K562 (cell line): ENCODE results near the gene PUDP. TPM values are rescaled to one million over a fixed set of nuclear protein-coding genes. Genes with fewer than 3 reads are reported as not detected.

Source experiments
- ATAC-seq: fragments of 200-7000 bp; cut with Tn5 transposase; 3 replicates; pipeline ENCODE4 v1.9.1; 2020; ENCODE audit warnings: moderate library complexity
- BruUV-seq: library from RNA; stranded (reverse); fragments of 400-500 nt; replicated peaks from 2 replicates; lab custom pipeline; 2021; lab: Mats Ljungman, UMichigan
- CTCF ChIA-PET: fragments of 300-600 bp; formaldehyde crosslinking; extraction: SDS; loops from one replicate; lab custom pipeline; 2021; ENCODE audit warnings: low intra/inter-chr PET ratio; lab: Yijun Ruan, JAX
- POLR2A ChIA-PET: fragments of 300-600, 350-650 bp; sonication (Branson Sonifier 250); formaldehyde crosslinking; extraction: SDS; loops from one replicate; lab custom pipeline; 2021; ENCODE audit warnings: antibody characterized with exemption, inconsistent platforms; lab: Yijun Ruan, JAX
- DNase-seq, 4 experiments: peaks; one replicate each; pipeline versions ENCODE4 v3.0.0 to v3.0.0-alpha.2; 2011 to 2018; ENCODE audit warnings: low spot score in 3 of 4, mixed read lengths in 3 of 4; ENCODE audit errors: extremely low read depth in 1 of 4
- FAIRE-seq: peaks from 2 replicates; lab custom pipeline; 2011; peaks lifted over from hg19 to GRCh38; lab: Jason Lieb, UNC
- H2AFZ ChIP-seq: 2 replicates; pipeline ENCODE4 v1.6.0; 2011; ENCODE audit warnings: low read depth, low read length, control low read depth, inconsistent platforms
- H3K27ac ChIP-seq: fragments of 200-600 bp; 3 replicates; pipeline ENCODE4 v1.8.0; 2011; ENCODE audit warnings: low read depth, mild to moderate bottlenecking, control low read depth, inconsistent platforms, low read length, moderate library complexity, mixed read lengths; ENCODE audit errors: extremely low read depth
- H3K27me3 ChIP-seq, 2 experiments: fragments of 300-600 bp in 1 of 2; 2 replicates in 1 of 2; 3 replicates in 1 of 2; pipeline versions ENCODE4 v1.6.0 to v1.8.0; 2011; ENCODE audit warnings: inconsistent platforms in 2 of 2, low read length in 2 of 2, mild to moderate bottlenecking in 1 of 2, mixed read lengths in 1 of 2, moderate library complexity in 1 of 2; ENCODE audit not compliant: control insufficient read depth in 2 of 2, insufficient read depth in 2 of 2
- H3K36me3 ChIP-seq: fragments of 300-600 bp; 3 replicates; pipeline ENCODE4 v1.8.0; 2011; ENCODE audit warnings: mild to moderate bottlenecking, low read length, inconsistent platforms; ENCODE audit not compliant: control insufficient read depth, insufficient read depth
- H3K4me1 ChIP-seq, 2 experiments: fragments of 200-600 bp in 1 of 2; replicated peaks in 1 of 2; 2 replicates in 1 of 2; 3 replicates in 1 of 2; pipeline versions ENCODE4 v1.5.1 to v1.8.0; 2011; ENCODE audit warnings: inconsistent platforms in 2 of 2, low read length in 2 of 2, mild to moderate bottlenecking in 1 of 2, mixed read lengths in 1 of 2, moderate library complexity in 1 of 2; ENCODE audit not compliant: control insufficient read depth in 2 of 2, insufficient read depth in 2 of 2
- H3K4me2 ChIP-seq: 2 replicates; pipeline ENCODE4 v1.6.1; 2011; ENCODE audit warnings: low read length, control low read depth, inconsistent platforms, mixed read lengths; ENCODE audit not compliant: insufficient read depth
- H3K4me3 ChIP-seq: fragments of 200-600 bp; sonication (generic), shearing (Covaris generic); 2 replicates; pipeline ENCODE4 v1.5.1; 2016; ENCODE audit warnings: control low read depth, inconsistent platforms
- H3K79me2 ChIP-seq: fragments of 200-600 bp; 3 replicates; pipeline ENCODE4 v1.8.0; 2011; ENCODE audit warnings: low read length, inconsistent platforms; ENCODE audit not compliant: control insufficient read depth, insufficient read depth
- H3K9ac ChIP-seq, 2 experiments: 2 replicates each; pipeline versions ENCODE4 v1.6.0 to v1.6.1; 2011; ENCODE audit warnings: low read depth in 2 of 2, low read length in 2 of 2, control low read depth in 1 of 2, inconsistent platforms in 1 of 2, mild to moderate bottlenecking in 1 of 2, mixed read lengths in 1 of 2; ENCODE audit not compliant: insufficient read depth in 1 of 2
- H3K9me1 ChIP-seq: one replicate; pipeline ENCODE4 v1.6.0; 2011; ENCODE audit warnings: inconsistent platforms, mild to moderate bottlenecking, low read length, moderate library complexity; ENCODE audit not compliant: control insufficient read depth, insufficient read depth
- H3K9me3 ChIP-seq: replicated peaks from 2 replicates; pipeline ENCODE4 v1.5.1; 2011; ENCODE audit warnings: low read depth, low read length, inconsistent platforms; ENCODE audit not compliant: control insufficient read depth, insufficient read depth
- H4K20me1 ChIP-seq: replicated peaks from 2 replicates; pipeline ENCODE4 v1.6.1; 2011; ENCODE audit warnings: low read length, inconsistent platforms, mixed read lengths; ENCODE audit not compliant: control insufficient read depth, insufficient read depth
- CCAR2 ChIP-seq: fragments of 200-400 bp; formaldehyde crosslinking; IDR thresholded peaks from 2 replicates; pipeline ENCODE4 v1.6.1; 2017; ENCODE audit warnings: mild to moderate bottlenecking, low read depth, low read length
- FOXP1 ChIP-seq: sonication (generic); formaldehyde crosslinking; IDR thresholded peaks from 2 replicates; pipeline ENCODE4 v1.8.0; 2022; ENCODE audit warnings: mild to moderate bottlenecking, missing genetic modification reagents
- POLR2G ChIP-seq: fragments of 200-400 bp; formaldehyde crosslinking; IDR thresholded peaks from 2 replicates; pipeline ENCODE4 v1.6.1; 2017; ENCODE audit warnings: low read depth, mild to moderate bottlenecking, antibody characterized with exemption, low read length, moderate library complexity
- ZNF146 ChIP-seq: IDR thresholded peaks from one replicate; pipeline ENCODE4 v1.6.1; 2018; ENCODE audit warnings: missing compliant biosample characterization; ENCODE audit not compliant: unreplicated experiment
- ZNF175 ChIP-seq: fragments of 200-800 bp; sonication (Bioruptor generic); IDR thresholded peaks from 2 replicates; pipeline ENCODE4 v1.6.1; 2016; ENCODE audit warnings: low read depth, mild to moderate bottlenecking, missing genetic modification characterization, missing compliant biosample characterization
- WGBS: fragments of 100-300 bp; shearing (Covaris generic); methylation state at CpG from one replicate; pipeline ENCODE4 v1.1.6; 2016; ENCODE audit warnings: low coverage, mixed read lengths; ENCODE audit not compliant: insufficient coverage; ENCODE audit errors: missing lambda C conversion rate; 5-methylcytosine and 5-hydroxymethylcytosine counted together
- in situ Hi-C: fragments of 300-500 bp; cut with MboI; formaldehyde crosslinking; loops from 4 replicates; pipeline ENCODE4 v1.15.0; 2018; ENCODE audit warnings: inconsistent platforms, mixed read lengths
- intact Hi-C: fragments of 100-400 bp; cut with micrococcal nuclease; formaldehyde crosslinking; loops from 2 replicates; pipeline ENCODE4 v1.14.2; 2022
- polyA plus RNA-seq, 8 experiments: library from polyadenylated mRNA; depleted of rRNA in 4 of 8; stranded (reverse) in 5 of 8; unstranded in 3 of 8; fragments of >200 nt; fragmentation: Nextera tagmentation in 2 of 8; fragmentation: Illumina TruSeq in 1 of 8; extraction: Ambion mirVana in 2 of 8; extraction: Trizol in 1 of 8; gene quantifications; 2 replicates each; pipeline versions ENCODE4 v1.2.1 to v1.2.3, GENCODE V29; 2011 to 2014; ENCODE audit warnings: inconsistent platforms in 1 of 8, missing spikeins in 1 of 8
- total RNA-seq, 7 experiments: library from RNA; depleted of rRNA in 6 of 7; stranded (reverse); fragments of >200 nt in 6 of 7; fragmentation: Illumina TruSeq in 2 of 7; extraction: Trizol in 2 of 7; gene quantifications; 2 replicates each; pipeline versions ENCODE4 v1.2.1 to v1.2.3, GENCODE V29; 2011 to 2021; ENCODE audit warnings: low replicate concordance in 1 of 7
- TF ChIP-seq, protein P1 (sequence below): sonication (generic); formaldehyde crosslinking; IDR thresholded peaks from 2 replicates; pipeline ENCODE4 v1.8.0; 2022; ENCODE audit warnings: mild to moderate bottlenecking, missing genetic modification reagents, borderline replicate concordance

PUDP gene
- total and polyA plus RNA-seq, 9 of the 15 experiments (the other 6 are each of a cell fraction or from before 2014, with no cell fraction given): 13.6 to 63.0 (median 29.2) TPM

DNA sequence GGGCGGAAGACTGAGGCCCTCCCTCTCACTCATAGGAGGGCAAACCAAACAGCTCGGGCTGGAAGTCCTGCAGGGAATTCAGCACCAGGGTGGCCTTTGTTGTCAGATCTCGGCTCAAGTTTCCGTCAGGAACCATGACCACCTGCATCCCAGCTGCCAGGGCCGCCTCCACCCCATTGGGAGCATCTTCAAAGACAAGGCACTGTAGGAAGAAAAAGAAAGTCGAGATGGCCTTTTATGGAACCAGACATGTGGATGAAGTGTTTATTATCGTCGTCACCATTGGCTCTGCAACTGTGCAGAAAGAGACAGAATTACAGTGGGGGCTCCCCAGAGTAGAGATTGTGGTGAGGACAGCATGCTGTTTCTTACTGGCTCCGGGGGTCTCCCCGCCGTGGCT, 97.7 kb downstream of the PUDP start:
- H3K9me3 ChIP-seq: no peaks in the 10 kb centered on the region
- intact Hi-C loops (no loop called here), in situ Hi-C loops (no loop called here)
- no peaks in the 10 kb centered on the region for H4K20me1 ChIP-seq
- H3K4me2 ChIP-seq: no peak overlapping the region
- no peak for FAIRE-seq
- peaks cover 16% of the 10 kb centered on the region; the same call in 1 of the 3 replicates for H3K36me3 ChIP-seq
- no peak overlapping the region for H2AFZ ChIP-seq
- no peaks in the 10 kb centered on the region; a peak in 1 of 5 replicates for H3K4me1 ChIP-seq
- H3K27me3 ChIP-seq: no peaks in the 10 kb centered on the region
- no CpG with 5 or more reads among the region's 11 CpGs for WGBS
- H3K27ac ChIP-seq: no peak overlapping the region
- H3K9ac ChIP-seq: no peak overlapping the region
- no peak overlapping the region for H3K4me3 ChIP-seq
- POLR2A ChIA-PET: no interaction called here
- no peak for TF ChIP-seq ZNF175 (CRISPR knock-in tag)
- TF ChIP-seq POLR2G: no peak
- no peak for TF ChIP-seq ZNF146
- TF ChIP-seq, protein P1, sequence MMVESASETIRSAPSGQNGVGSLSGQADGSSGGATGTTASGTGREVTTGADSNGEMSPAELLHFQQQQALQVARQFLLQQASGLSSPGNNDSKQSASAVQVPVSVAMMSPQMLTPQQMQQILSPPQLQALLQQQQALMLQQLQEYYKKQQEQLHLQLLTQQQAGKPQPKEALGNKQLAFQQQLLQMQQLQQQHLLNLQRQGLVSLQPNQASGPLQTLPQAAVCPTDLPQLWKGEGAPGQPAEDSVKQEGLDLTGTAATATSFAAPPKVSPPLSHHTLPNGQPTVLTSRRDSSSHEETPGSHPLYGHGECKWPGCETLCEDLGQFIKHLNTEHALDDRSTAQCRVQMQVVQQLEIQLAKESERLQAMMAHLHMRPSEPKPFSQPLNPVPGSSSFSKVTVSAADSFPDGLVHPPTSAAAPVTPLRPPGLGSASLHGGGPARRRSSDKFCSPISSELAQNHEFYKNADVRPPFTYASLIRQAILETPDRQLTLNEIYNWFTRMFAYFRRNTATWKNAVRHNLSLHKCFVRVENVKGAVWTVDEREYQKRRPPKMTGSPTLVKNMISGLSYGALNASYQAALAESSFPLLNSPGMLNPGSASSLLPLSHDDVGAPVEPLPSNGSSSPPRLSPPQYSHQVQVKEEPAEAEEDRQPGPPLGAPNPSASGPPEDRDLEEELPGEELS (CRISPR knock-in tag): no peak
- TF ChIP-seq CCAR2: no peak
- no peak for TF ChIP-seq FOXP1 (CRISPR knock-in tag)
- H3K79me2 ChIP-seq: no peaks in the 10 kb centered on the region
- CTCF ChIA-PET: no interaction called here
- no peak for DNase-seq
- no TSS peak for BruUV-seq
- no peaks in the 10 kb centered on the region for H3K9me1 ChIP-seq
- ATAC-seq: no peak
